Keratinocyte (primary cell): Measurements from ENCODE around the gene EML5. TPM values are rescaled to one million over a fixed set of nuclear protein-coding genes. Genes with fewer than 3 reads are reported as not detected.

Source experiments
- DNase-seq: peaks from one replicate; pipeline ENCODE4 v3.0.0-alpha.2; 2011; ENCODE audit warnings: low read depth, missing footprints, low spot score
- FAIRE-seq: peaks from 2 replicates; lab custom pipeline; 2011; peaks lifted over from hg19 to GRCh38; lab: Jason Lieb, UNC
- H2AFZ ChIP-seq: 2 replicates; pipeline ENCODE4 v1.6.0; 2012; ENCODE audit warnings: low read length, control low read depth, inconsistent platforms; ENCODE audit not compliant: control insufficient read depth
- H3K27ac ChIP-seq: 2 replicates; pipeline ENCODE4 v1.5.1; 2011; ENCODE audit warnings: low read length; ENCODE audit not compliant: control insufficient read depth, insufficient read depth
- H3K27me3 ChIP-seq: 3 replicates; pipeline ENCODE4 v1.6.0; 2011; ENCODE audit warnings: low read length; ENCODE audit not compliant: control insufficient read depth, insufficient read depth; ENCODE audit errors: extremely low read depth
- H3K36me3 ChIP-seq, 2 experiments: 2 replicates in 1 of 2; 3 replicates in 1 of 2; pipeline ENCODE4 v1.5.1; 2011; ENCODE audit warnings: low read length in 2 of 2, mild to moderate bottlenecking in 1 of 2; ENCODE audit not compliant: control insufficient read depth in 2 of 2, insufficient read depth in 2 of 2; ENCODE audit errors: extremely low read depth in 1 of 2
- H3K4me1 ChIP-seq: 3 replicates; pipeline ENCODE4 v1.5.1; 2011; ENCODE audit warnings: low read length; ENCODE audit not compliant: control insufficient read depth, insufficient read depth; ENCODE audit errors: extremely low read depth
- H3K4me2 ChIP-seq: 3 replicates; pipeline ENCODE4 v1.6.0; 2011; ENCODE audit warnings: low read depth, low read length; ENCODE audit not compliant: control insufficient read depth, insufficient read depth; ENCODE audit errors: extremely low read depth
- H3K4me3 ChIP-seq, 3 experiments: fragments of 200-600 bp in 1 of 3; sonication (generic) in 1 of 3; 2 replicates in 2 of 3; 3 replicates in 1 of 3; pipeline ENCODE4 v1.5.1; 2011 to 2016; ENCODE audit warnings: low read length in 3 of 3, mild to moderate bottlenecking in 3 of 3, control low read depth in 2 of 3, inconsistent platforms in 1 of 3, low read depth in 1 of 3, mixed read lengths in 1 of 3, mixed run types in 1 of 3, moderate library complexity in 1 of 3; ENCODE audit not compliant: control insufficient read depth in 2 of 3, insufficient read depth in 2 of 3; ENCODE audit errors: extremely low read depth in 1 of 3
- H3K79me2 ChIP-seq: 2 replicates; pipeline ENCODE4 v1.6.0; 2012; ENCODE audit warnings: low read length; ENCODE audit not compliant: control insufficient read depth, insufficient read depth
- H3K9ac ChIP-seq: 3 replicates; pipeline ENCODE4 v1.6.0; 2011; ENCODE audit warnings: low read length; ENCODE audit not compliant: control insufficient read depth, insufficient read depth; ENCODE audit errors: extremely low read depth
- H3K9me1 ChIP-seq: 3 replicates; pipeline ENCODE4 v1.6.0; 2011; ENCODE audit warnings: low read length; ENCODE audit not compliant: control insufficient read depth, insufficient read depth; ENCODE audit errors: extremely low read depth
- H3K9me3 ChIP-seq: 2 replicates; pipeline ENCODE4 v1.5.1; 2012; ENCODE audit warnings: low read depth, low read length; ENCODE audit not compliant: control insufficient read depth
- H4K20me1 ChIP-seq: 3 replicates; pipeline ENCODE4 v1.6.0; 2011; ENCODE audit warnings: low read length; ENCODE audit not compliant: control insufficient read depth, insufficient read depth; ENCODE audit errors: extremely low read depth
- EZH2 ChIP-seq: IDR thresholded peaks from one replicate; pipeline ENCODE4 v1.6.1; 2012; ENCODE audit warnings: inconsistent platforms, mild to moderate bottlenecking, low read length, moderate library complexity
- dilution Hi-C: fragments of 300-500 bp; cut with MboI; formaldehyde crosslinking; loops from one replicate; pipeline ENCODE4 v1.7.0; 2020; ENCODE audit warnings: low sequenced_read_pairs; ENCODE audit not compliant: extremely low pct_ligation_motif_present
- polyA plus RNA-seq, 5 experiments: library from polyadenylated mRNA; depleted of rRNA in 3 of 5; stranded (reverse) in 3 of 5; stranded (forward) in 1 of 5; unstranded in 1 of 5; fragments of >200 nt; gene quantifications; 1 replicate in 1 of 5; 2 replicates in 3 of 5; 3 replicates in 1 of 5; pipeline versions ENCODE4 v1.2.1 to v1.2.3, GENCODE V29; 2011 to 2012; ENCODE audit warnings: missing spikeins in 2 of 5, low read depth in 1 of 5, low replicate concordance in 1 of 5
- TF ChIP-seq, protein P1 (sequence below), 3 experiments: IDR thresholded peaks in 1 of 3; conservative IDR thresholded peaks in 1 of 3; optimal IDR thresholded peaks in 1 of 3; 2 replicates in 2 of 3; 3 replicates in 1 of 3; pipeline versions ENCODE3 to v1.5.1; 2011; ENCODE audit warnings: low read length in 3 of 3, mild to moderate bottlenecking in 3 of 3, moderate library complexity in 2 of 3, control low read depth in 1 of 3, inconsistent platforms in 1 of 3; ENCODE audit not compliant: insufficient read depth in 2 of 3; ENCODE audit errors: extremely low read depth in 1 of 3

EML5 gene
- polyA plus RNA-seq, 1 donor (not counting 4 experiments of a cell fraction or from before 2014, with no cell fraction given), result 1.4 TPM

DNA sequence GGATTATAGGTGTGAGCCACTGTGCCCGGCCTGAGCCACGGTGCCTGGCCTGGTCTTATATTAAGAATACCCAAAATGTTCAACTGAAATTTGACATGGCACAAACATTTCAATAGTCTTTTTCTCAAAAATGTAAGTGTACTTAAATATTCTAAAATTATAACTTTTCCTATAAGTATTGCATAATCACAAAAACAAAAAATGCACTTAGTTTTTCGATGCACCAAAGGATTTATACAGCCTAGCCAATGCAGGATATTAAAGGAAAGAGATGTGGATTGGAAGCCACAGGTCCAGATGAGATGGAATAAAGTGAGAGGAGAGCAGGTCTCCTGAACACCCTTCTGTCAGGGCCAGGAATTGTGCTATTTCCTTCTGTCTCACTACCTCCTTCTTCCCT, 167.1 kb downstream of the EML5 start:
- Histone ChIP-seq H2AFZ (no peak overlapping the region), H3K9me3 (no peaks in the 10 kb centered on the region), H3K27ac (no peak overlapping the region), H3K36me3 (peaks cover 0 to 3% of the 10 kb centered on the region in 2 experiments), H3K4me3 (no peak overlapping the region), H3K9me1 (no peaks in the 10 kb centered on the region), H3K4me1 (no peaks in the 10 kb centered on the region), H4K20me1 (no peaks in the 10 kb centered on the region), H3K79me2 (no peaks in the 10 kb centered on the region), H3K9ac (no peak overlapping the region), H3K27me3 (no peaks in the 10 kb centered on the region), H3K4me2 (no peak overlapping the region)
- no peak for TF ChIP-seq EZH2
- TF ChIP-seq, protein P1, sequence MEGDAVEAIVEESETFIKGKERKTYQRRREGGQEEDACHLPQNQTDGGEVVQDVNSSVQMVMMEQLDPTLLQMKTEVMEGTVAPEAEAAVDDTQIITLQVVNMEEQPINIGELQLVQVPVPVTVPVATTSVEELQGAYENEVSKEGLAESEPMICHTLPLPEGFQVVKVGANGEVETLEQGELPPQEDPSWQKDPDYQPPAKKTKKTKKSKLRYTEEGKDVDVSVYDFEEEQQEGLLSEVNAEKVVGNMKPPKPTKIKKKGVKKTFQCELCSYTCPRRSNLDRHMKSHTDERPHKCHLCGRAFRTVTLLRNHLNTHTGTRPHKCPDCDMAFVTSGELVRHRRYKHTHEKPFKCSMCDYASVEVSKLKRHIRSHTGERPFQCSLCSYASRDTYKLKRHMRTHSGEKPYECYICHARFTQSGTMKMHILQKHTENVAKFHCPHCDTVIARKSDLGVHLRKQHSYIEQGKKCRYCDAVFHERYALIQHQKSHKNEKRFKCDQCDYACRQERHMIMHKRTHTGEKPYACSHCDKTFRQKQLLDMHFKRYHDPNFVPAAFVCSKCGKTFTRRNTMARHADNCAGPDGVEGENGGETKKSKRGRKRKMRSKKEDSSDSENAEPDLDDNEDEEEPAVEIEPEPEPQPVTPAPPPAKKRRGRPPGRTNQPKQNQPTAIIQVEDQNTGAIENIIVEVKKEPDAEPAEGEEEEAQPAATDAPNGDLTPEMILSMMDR (optimal IDR thresholded peaks at IDR 0.05 in 1 of 3, IDR thresholded peaks at IDR 0.05 in 1 of 3, conservative IDR thresholded peaks at IDR 0.05 in 1 of 3; ENCODE audit: extremely low read depth in 1 of 3, insufficient read depth in 2 of 3, low read length in 3 of 3), result no peak
- dilution Hi-C loops, result no loop called here
- no peak for DNase-seq
- FAIRE-seq, result no peak

DNA sequence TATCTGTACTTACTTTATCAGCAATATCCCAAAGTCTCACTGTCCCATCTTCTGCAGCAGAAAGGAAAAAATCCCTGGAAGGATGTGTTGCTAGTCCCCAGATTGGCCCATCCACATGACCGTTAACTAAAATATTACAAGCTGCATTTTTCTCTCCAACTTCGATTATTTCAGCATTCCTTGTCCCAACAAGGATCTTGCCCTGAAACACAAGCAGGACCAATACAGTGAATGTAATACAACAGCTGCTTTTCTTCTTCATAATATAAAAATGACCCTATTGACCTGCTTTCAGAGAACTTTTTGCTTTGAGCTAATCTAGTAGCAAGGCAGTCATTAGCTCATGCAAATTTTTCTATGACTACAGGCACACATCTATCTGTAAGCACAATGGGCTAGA, 171.7 kb downstream of the EML5 start:
- Histone ChIP-seq H3K4me3 (no peak overlapping the region), H3K27me3 (no peaks in the 10 kb centered on the region), H3K4me1 (peaks cover 5% of the 10 kb centered on the region), H4K20me1 (no peaks in the 10 kb centered on the region), H3K9me3 (no peaks in the 10 kb centered on the region), H3K9ac (no peak overlapping the region), H3K27ac (no peak overlapping the region), H2AFZ (no peak overlapping the region), H3K36me3 (peaks cover 0 to 4% of the 10 kb centered on the region in 2 experiments), H3K79me2 (no peaks in the 10 kb centered on the region), H3K4me2 (no peak overlapping the region), H3K9me1 (no peaks in the 10 kb centered on the region)
- dilution Hi-C loops, result no loop called here
- DNase-seq (no peak), FAIRE-seq (no peak)
- no peak for TF ChIP-seq EZH2
- TF ChIP-seq, protein P1 (optimal IDR thresholded peaks at IDR 0.05 in 1 of 3, IDR thresholded peaks at IDR 0.05 in 1 of 3, conservative IDR thresholded peaks at IDR 0.05 in 1 of 3; ENCODE audit: extremely low read depth in 1 of 3, insufficient read depth in 2 of 3, low read length in 3 of 3), result no peak
